Stimulated activated CD8-positive, alpha-beta memory T cell treated with anti-CD3 and anti-CD28 coated beads, Interleukin-7, amount 100 ng/mL, for 48 hours (primary cell): ENCODE results near the gene CDH4.

Experiments used
- DNase-seq, 2 donors: peaks; one replicate each; pipeline ENCODE4 v3.0.0-alpha.2; 2020; ENCODE audit warnings: low read depth in 1 of 2; ENCODE audit errors: extremely low read depth in 1 of 2

CDH4 gene

GRCh38 chr20:61300709-61301108 lies 48.6 kb downstream of the CDH4 start:
- DNase-seq, result no peak

DNA sequence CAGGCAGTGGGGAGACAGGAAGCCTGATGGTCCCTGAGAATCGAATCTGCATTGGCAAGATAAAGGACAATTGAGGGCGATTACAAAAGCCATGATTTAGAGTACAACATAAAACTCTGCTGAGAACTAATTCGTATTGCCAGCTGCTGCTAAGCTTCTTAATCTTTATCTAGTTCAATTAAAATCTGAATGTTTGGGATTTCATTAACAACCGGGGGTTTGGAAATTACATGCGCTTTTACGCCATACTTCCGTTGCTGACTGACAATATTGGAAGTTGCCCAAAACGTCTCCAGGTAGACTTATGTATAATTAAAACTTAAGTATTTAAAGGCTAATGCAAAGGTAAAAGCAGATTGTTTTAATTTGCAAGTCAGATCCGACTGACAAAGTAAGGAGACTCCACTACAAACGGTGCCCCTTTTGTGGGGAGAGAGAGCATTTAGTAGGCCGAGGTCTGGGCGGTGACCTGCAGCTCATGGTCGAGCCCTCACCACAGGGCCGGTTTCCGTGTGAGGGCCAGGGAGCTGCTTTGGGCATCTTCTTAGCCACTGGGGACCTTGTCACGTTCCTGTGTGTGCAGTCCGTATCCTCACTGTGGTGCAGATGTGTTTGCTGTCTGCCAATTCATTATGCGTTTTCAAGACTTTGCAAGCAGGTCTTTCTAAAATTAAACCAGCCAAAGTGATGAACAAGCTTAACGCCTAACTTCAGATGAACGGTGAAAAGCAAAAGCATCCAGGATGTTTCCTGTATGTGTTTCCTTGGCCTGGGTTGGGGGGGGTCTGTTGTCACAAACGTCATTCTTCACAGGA lies 49.9 kb downstream of the CDH4 start:
- DNase-seq, result no peak

DNA sequence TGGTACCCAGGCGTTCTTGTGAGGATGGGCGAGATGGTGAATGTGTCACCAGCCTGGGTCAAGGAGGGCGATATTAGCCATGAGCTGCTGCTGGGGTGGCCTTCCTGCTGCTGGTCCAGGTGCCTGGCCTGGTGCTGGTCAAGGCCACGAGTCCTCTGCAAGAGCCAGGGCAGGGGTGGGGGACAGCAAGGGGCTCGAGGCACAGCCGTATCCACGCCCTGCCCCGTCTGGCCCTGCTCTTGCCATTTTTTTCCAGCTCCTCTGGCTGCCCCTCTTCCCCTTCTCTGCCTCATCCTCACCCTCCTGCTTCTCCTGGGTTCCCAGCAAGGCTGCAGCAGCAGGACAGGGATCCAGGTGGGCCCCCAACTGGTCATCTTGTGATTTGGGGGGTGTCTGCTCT lies 51.2 kb downstream of the CDH4 start:
- DNase-seq, result no peak

DNA sequence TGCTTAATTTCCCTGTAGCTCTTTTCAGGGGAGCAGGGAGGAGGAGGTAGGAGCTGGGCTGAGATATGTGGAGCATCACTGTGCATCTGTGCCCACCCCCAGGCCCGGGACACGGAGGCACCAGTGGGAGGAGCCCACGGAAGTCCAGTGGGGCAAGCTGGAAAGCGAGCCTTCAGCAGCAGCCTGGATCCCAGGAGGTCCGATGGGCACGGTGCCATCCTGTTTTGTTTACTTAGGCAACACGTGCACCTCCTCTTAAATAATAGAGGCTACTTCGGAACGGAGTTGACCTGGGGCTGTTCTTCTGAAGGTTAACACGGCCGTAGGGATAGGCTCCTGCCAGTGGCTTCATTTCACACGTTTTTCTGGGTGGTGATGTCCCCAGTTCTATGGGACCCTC lies 51.6 kb downstream of the CDH4 start:
- no peak for DNase-seq

GRCh38 chr20:61304750-61305149 lies 52.7 kb downstream of the CDH4 start:
- no peak for DNase-seq

DNA sequence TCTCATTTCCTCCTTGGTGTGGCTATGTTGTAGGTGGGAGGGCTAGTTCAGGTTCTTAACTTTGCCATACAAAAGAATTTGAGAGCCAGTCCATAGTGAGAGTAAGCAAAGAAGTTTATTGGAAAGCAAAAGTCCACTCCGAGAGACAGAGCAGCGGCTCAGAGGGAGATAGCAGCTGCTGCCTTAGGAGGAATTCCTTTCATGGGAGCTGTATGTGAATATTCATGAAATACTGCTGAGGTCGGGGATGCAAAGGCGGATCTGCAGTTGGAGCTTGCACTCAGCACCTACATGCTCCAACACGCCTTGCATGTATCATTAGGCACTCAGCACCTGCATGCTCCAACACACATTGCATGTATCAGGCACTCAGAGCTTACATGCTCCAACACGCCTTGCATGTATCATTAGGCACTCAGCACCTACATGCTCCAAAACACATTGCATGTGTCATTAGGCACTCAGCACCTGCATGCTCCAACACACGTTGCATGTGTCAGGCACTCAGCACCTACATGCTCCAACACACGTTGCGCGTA lies 54.9 kb downstream of the CDH4 start:
- DNase-seq, result no peak

- DNase-seq, result no peak
These were observed 55.8 kb downstream of the CDH4 start for GRCh38 chr20:61307686-61308476.

GRCh38 chr20:61308477-61308774 lies 56.4 kb downstream of the CDH4 start:
- no peak for DNase-seq

GRCh38 chr20:61310954-61311353 lies 58.9 kb downstream of the CDH4 start:
- DNase-seq, result no peak

DNA sequence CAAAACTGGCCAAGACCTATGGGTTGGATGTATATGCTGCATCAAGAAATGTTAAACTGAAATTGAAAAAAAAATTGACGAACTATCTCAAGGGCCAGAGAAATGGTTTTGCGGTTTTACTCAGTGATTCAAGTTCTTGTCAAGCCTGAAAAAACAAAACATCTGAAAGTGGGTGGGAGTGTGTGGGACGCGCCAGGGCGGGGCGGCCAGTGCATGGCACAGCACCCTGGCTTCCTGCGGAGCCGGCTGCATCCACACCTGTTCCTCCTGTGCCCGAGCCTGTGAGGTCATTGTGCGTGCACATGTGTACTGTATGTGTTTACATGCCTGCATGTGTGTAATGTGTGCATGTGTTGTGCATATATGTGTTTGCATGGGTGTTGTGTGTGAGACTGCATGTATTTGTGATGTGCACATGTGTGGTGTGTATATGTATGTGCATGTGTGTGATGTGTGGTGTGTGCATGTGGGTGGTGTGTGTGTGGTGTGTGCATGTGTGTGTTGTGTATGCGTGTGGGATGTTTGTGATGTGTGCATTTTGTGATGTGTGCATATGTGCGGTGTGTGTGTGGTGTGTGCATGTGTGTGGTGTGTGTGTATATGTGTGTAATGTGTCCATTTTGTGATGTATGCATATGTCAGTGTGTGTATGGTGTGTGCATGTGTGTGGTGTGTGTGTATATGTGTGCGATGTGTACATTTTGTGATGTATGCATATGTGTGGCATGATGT lies 59.8 kb downstream of the CDH4 start:
- DNase-seq, result no peak

- DNase-seq, result no peak
These were observed 60.9 kb downstream of the CDH4 start for GRCh38 chr20:61312925-61313324.

GRCh38 chr20:61313396-61313795 lies 61.3 kb downstream of the CDH4 start:
- no peak for DNase-seq

GRCh38 chr20:61314326-61315010 lies 62.4 kb downstream of the CDH4 start:
- DNase-seq, result no peak

GRCh38 chr20:61315319-61315718 lies 63.3 kb downstream of the CDH4 start:
- no peak for DNase-seq

- DNase-seq, result no peak
These were observed 64.3 kb downstream of the CDH4 start for GRCh38 chr20:61316346-61316745.

DNA sequence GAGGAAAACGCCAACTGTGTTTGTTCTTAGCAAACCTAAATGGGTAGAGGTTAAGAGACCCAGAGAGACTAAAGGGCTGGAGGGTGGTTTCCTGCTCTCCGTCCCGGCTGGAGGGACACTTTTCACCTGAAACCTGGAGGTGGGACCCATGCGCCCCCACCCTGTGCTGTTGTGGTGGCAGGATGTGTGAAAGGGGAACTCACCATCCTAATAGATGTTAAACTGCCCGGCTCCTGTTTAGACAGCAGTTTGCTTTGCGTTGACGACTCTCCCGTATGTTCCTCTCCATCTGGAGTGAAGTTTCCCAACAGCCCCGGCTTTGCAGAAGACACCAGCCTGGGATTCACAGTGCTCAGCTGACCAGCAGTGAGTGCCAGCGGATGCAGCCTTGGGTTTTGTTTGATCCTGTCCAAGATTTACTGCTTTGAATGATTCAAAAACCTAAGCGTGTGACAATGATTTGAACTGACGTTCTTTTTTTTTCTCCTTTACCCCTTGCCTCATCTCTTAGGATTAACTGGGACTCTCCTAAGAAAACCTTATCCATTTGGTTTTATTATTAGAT lies 66.0 kb downstream of the CDH4 start:
- no peak for DNase-seq

GRCh38 chr20:61320691-61321425 lies 68.8 kb downstream of the CDH4 start:
- DNase-seq, result no peak

DNA sequence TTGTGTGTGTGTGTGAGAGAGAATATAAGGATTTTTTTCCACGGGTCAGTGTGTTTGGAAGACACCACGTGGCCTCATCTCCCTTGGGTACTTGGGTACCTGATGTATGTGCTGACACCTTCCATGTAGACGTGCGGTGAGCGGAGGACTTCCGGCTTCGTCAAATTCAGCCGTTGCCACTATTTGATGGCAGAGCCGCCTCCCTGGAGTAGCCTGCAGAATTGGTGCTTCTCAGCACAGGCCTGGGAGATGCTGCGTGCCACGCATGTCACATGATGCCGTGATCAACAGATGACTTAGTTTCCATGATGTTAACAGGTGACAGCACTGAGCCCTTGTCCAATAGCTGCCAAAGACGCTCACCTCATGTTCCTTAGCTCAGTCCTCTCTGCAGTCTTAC lies 69.4 kb downstream of the CDH4 start:
- no peak for DNase-seq

DNA sequence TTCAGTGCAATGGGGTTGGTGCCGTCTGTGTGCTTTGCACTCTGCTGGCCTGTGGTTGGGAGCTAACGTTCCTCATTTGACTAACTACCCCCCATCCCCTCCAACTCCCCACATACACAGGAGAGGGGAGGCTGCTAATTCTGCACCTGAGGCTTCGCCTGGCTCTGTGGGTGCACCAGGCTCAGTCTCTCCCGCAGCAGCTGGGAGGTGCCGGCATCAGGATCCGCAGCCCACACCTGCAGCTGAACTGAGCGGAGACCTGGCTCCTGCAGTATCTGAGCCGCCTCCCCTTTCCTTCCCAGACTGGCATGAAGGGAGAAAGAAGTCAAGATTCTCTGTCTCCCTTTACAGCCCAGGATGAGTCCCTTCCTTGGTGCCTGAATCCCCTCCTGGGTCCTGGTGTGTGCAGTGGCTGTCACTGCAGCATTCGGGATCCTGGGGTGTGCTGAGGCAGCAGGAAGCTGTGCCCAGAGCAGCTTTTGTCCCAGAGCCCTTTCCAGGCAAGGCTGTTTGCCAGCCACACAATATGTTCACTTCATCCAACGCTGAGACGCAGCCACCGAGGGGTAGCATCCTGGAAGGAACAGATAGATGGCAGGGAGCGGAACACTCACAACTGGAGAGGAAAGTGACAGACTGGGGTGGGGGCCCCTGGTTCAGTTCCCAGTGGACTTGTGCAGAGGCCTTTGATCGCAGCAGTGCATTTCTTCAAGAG lies 70.2 kb downstream of the CDH4 start:
- no peak for DNase-seq
